H1 (cell line): ENCODE data around the gene PRIMPOL. TPM values are rescaled to one million over a fixed set of nuclear protein-coding genes. Genes with fewer than 3 reads are reported as not detected.

Source experiments
- CTCF ChIA-PET: fragments of 300-600 bp; sonication (Branson Sonifier 250); formaldehyde crosslinking; loops from one replicate; lab custom pipeline; 2021; ENCODE audit not compliant: partially characterized antibody; lab: Charles Lee
- POLR2A ChIA-PET: fragments of 300-600 bp; sonication (Branson Sonifier 250); formaldehyde crosslinking; loops from one replicate; lab custom pipeline; 2021; ENCODE audit warnings: inconsistent platforms; ENCODE audit not compliant: partially characterized antibody; lab: Charles Lee
- DNase-seq, 2 experiments: peaks; one replicate each; pipeline versions ENCODE4 v3.0.0 to v3.0.0-alpha.2; 2010 to 2022; ENCODE audit warnings: low spot score in 2 of 2, low read depth in 1 of 2, mixed read lengths in 1 of 2
- FAIRE-seq: peaks from 2 replicates; lab custom pipeline; 2011; peaks lifted over from hg19 to GRCh38; lab: Jason Lieb, UNC
- H2AFZ ChIP-seq: 2 replicates; pipeline ENCODE4 v1.8.1; 2012; ENCODE audit warnings: low read length, inconsistent platforms
- H2AK5ac ChIP-seq: 2 replicates; pipeline ENCODE4 v1.6.1; 2013; ENCODE audit warnings: low read depth, low read length
- H2BK120ac ChIP-seq: replicated peaks from 2 replicates; pipeline ENCODE3; 2013; ENCODE audit warnings: low read depth, low read length, inconsistent platforms
- H2BK12ac ChIP-seq: 2 replicates; pipeline ENCODE4 v1.6.1; 2013; ENCODE audit warnings: low read depth, low read length
- H2BK15ac ChIP-seq: 2 replicates; pipeline ENCODE4 v1.6.1; 2013; ENCODE audit warnings: low read length
- H2BK20ac ChIP-seq: 2 replicates; pipeline ENCODE4 v1.6.1; 2013; ENCODE audit warnings: low read length
- H2BK5ac ChIP-seq: 2 replicates; pipeline ENCODE4 v1.6.1; 2013; ENCODE audit warnings: low read depth, low read length
- H3K14ac ChIP-seq: 2 replicates; pipeline ENCODE4 v1.6.1; 2013; ENCODE audit warnings: inconsistent platforms; ENCODE audit not compliant: insufficient read length
- H3K18ac ChIP-seq: 2 replicates; pipeline ENCODE4 v1.6.1; 2013; ENCODE audit warnings: low read length; ENCODE audit errors: extremely low read depth
- H3K23ac ChIP-seq: 2 replicates; pipeline ENCODE4 v1.6.1; 2013; ENCODE audit warnings: inconsistent platforms; ENCODE audit not compliant: insufficient read length
- H3K23me2 ChIP-seq: 2 replicates; pipeline ENCODE4 v1.6.1; 2013; ENCODE audit warnings: low read depth, low read length
- H3K27ac ChIP-seq: 2 replicates; pipeline ENCODE4 v1.6.1; 2011; ENCODE audit warnings: low read depth, low read length, inconsistent platforms
- H3K27me3 ChIP-seq, 4 experiments: replicated peaks in 1 of 4; 1 replicate in 1 of 4; 2 replicates in 3 of 4; pipeline versions ENCODE4 v1.6.1 to v1.8.1; 2011 to 2013; ENCODE audit warnings: low read length in 3 of 4, mild to moderate bottlenecking in 3 of 4, inconsistent platforms in 2 of 4, mixed read lengths in 2 of 4, moderate library complexity in 1 of 4; ENCODE audit not compliant: control insufficient read depth in 3 of 4, insufficient read depth in 3 of 4; ENCODE audit errors: extremely low read depth in 1 of 4
- H3K36me3 ChIP-seq, 4 experiments: 2 replicates each; pipeline versions ENCODE4 v1.6.1 to v1.8.1; 2011 to 2013; ENCODE audit warnings: mild to moderate bottlenecking in 4 of 4, low read length in 3 of 4, moderate library complexity in 2 of 4, control low read depth in 1 of 4, inconsistent platforms in 1 of 4; ENCODE audit not compliant: insufficient read depth in 4 of 4, control insufficient read depth in 2 of 4
- H3K4ac ChIP-seq: replicated peaks from 2 replicates; pipeline ENCODE3; 2013; ENCODE audit warnings: low read length, low read depth, mixed read lengths, inconsistent platforms; ENCODE audit not compliant: insufficient read length
- H3K4me1 ChIP-seq, 4 experiments: replicated peaks in 1 of 4; 1 replicate in 1 of 4; 2 replicates in 3 of 4; pipeline versions ENCODE4 v1.6.1 to v1.8.1; 2011 to 2013; ENCODE audit warnings: low read length in 3 of 4, inconsistent platforms in 2 of 4, mixed read lengths in 1 of 4; ENCODE audit not compliant: insufficient read depth in 4 of 4, control insufficient read depth in 3 of 4
- H3K4me2 ChIP-seq, 2 experiments: 2 replicates each; pipeline versions ENCODE4 v1.6.1 to v1.8.1; 2011 to 2013; ENCODE audit warnings: low read depth in 2 of 2, low read length in 2 of 2, control low read depth in 1 of 2, inconsistent platforms in 1 of 2, mild to moderate bottlenecking in 1 of 2; ENCODE audit not compliant: insufficient read depth in 1 of 2
- H3K4me3 ChIP-seq, 4 experiments: fragments of 200-600, 300-600 bp in 1 of 4; sonication (generic), shearing (Covaris generic), sonication (Bioruptor Twin) in 1 of 4; 2 replicates each; pipeline versions ENCODE4 v1.5.1 to v1.8.1; 2011 to 2016; ENCODE audit warnings: low read length in 4 of 4, low read depth in 3 of 4, control low read depth in 2 of 4, inconsistent platforms in 2 of 4, mild to moderate bottlenecking in 2 of 4, mixed read lengths in 1 of 4, moderate library complexity in 1 of 4; ENCODE audit not compliant: insufficient read depth in 2 of 4; ENCODE audit errors: extremely low read depth in 1 of 4
- H3K56ac ChIP-seq: replicated peaks from 2 replicates; pipeline ENCODE3; 2013; ENCODE audit warnings: low read depth, mild to moderate bottlenecking, mixed read lengths, low read length, inconsistent platforms; ENCODE audit not compliant: insufficient read length
- H3K79me1 ChIP-seq: 2 replicates; pipeline ENCODE4 v1.6.1; 2013; ENCODE audit warnings: low read depth, low read length, control low read depth
- H3K79me2 ChIP-seq, 2 experiments: 2 replicates each; pipeline versions ENCODE4 v1.6.1 to v1.8.1; 2012 to 2013; ENCODE audit warnings: low read length in 2 of 2, mild to moderate bottlenecking in 2 of 2, inconsistent platforms in 1 of 2; ENCODE audit not compliant: insufficient read depth in 2 of 2, control insufficient read depth in 1 of 2
- H3K9ac ChIP-seq, 4 experiments: replicated peaks in 1 of 4; 1 replicate in 1 of 4; 2 replicates in 3 of 4; pipeline versions ENCODE4 v1.6.1 to v1.8.1; 2011 to 2013; ENCODE audit warnings: low read depth in 3 of 4, low read length in 3 of 4, control low read depth in 2 of 4, mild to moderate bottlenecking in 2 of 4, moderate library complexity in 2 of 4, inconsistent platforms in 1 of 4; ENCODE audit errors: extremely low read depth in 1 of 4
- H3K9me3 ChIP-seq, 2 experiments: 2 replicates each; pipeline versions ENCODE4 v1.6.1 to v1.8.1; 2012 to 2013; ENCODE audit warnings: mild to moderate bottlenecking in 2 of 2, moderate library complexity in 2 of 2, control low read depth in 1 of 2, inconsistent platforms in 1 of 2, low read depth in 1 of 2, low read length in 1 of 2, mixed read lengths in 1 of 2; ENCODE audit not compliant: insufficient read depth in 2 of 2
- H4K20me1 ChIP-seq, 2 experiments: replicated peaks in 1 of 2; 2 replicates each; pipeline versions ENCODE3 to v1.8.1; 2011 to 2013; ENCODE audit warnings: inconsistent platforms in 2 of 2, low read length in 2 of 2, mild to moderate bottlenecking in 1 of 2; ENCODE audit not compliant: insufficient read depth in 2 of 2, control insufficient read depth in 1 of 2
- H4K5ac ChIP-seq: 2 replicates; pipeline ENCODE4 v1.6.1; 2013; ENCODE audit warnings: low read length, low read depth, mixed read lengths, inconsistent platforms; ENCODE audit not compliant: insufficient read length
- H4K8ac ChIP-seq: 2 replicates; pipeline ENCODE4 v1.8.0; 2013; ENCODE audit warnings: mild to moderate bottlenecking, moderate library complexity, low read length, inconsistent platforms; ENCODE audit not compliant: insufficient read depth; ENCODE audit errors: extremely low read depth
- H4K91ac ChIP-seq: replicated peaks from 2 replicates; pipeline ENCODE3; 2013; ENCODE audit warnings: low read length, mixed read lengths, inconsistent platforms; ENCODE audit not compliant: insufficient read length
- BRCA1 ChIP-seq: IDR thresholded peaks from 2 replicates; pipeline ENCODE4 v1.6.1; 2012; ENCODE audit warnings: low read depth, low read length, improper control_type of control experiment
- CEBPB ChIP-seq: IDR thresholded peaks from 2 replicates; pipeline ENCODE4 v1.6.1; 2012; ENCODE audit warnings: low read depth, low read length
- CHD2 ChIP-seq: IDR thresholded peaks from 2 replicates; pipeline ENCODE4 v1.6.1; 2012; ENCODE audit warnings: low read length, improper control_type of control experiment
- HDAC6 ChIP-seq: IDR thresholded peaks from one replicate; pipeline ENCODE4 v1.7.1; 2012; ENCODE audit warnings: low read depth, mild to moderate bottlenecking, inconsistent platforms, low read length, moderate library complexity
- JUND ChIP-seq: IDR thresholded peaks from 2 replicates; pipeline ENCODE4 v1.6.1; 2011; ENCODE audit warnings: mild to moderate bottlenecking, improper control_type of control experiment, low read length
- KDM4A ChIP-seq: IDR thresholded peaks from one replicate; pipeline ENCODE4 v1.7.1; 2012; ENCODE audit warnings: low read depth, mild to moderate bottlenecking, moderate library complexity, low read length, inconsistent platforms; ENCODE audit not compliant: severe bottlenecking
- MAFK ChIP-seq: IDR thresholded peaks from 2 replicates; pipeline ENCODE4 v1.6.1; 2012; ENCODE audit warnings: low read depth, mild to moderate bottlenecking, improper control_type of control experiment, low read length
- NANOG ChIP-seq: IDR thresholded peaks from 2 replicates; pipeline ENCODE4 v1.6.1; 2011; ENCODE audit warnings: low read length, low read depth, mild to moderate bottlenecking, inconsistent platforms; ENCODE audit not compliant: insufficient read depth, poor library complexity, severe bottlenecking
- RBBP5 ChIP-seq: IDR thresholded peaks from 2 replicates; pipeline ENCODE4 v1.7.1; 2012; ENCODE audit warnings: low read depth, mild to moderate bottlenecking, inconsistent platforms, low read length, moderate library complexity, borderline replicate concordance
- SAP30 ChIP-seq: fragments of 300-600 bp; sonication (generic); IDR thresholded peaks from 2 replicates; pipeline ENCODE4 v1.7.1; 2012; ENCODE audit warnings: low read length, moderate library complexity, mild to moderate bottlenecking, inconsistent platforms; ENCODE audit not compliant: insufficient read depth, insufficient replicate concordance
- SIX5 ChIP-seq: IDR thresholded peaks from 2 replicates; pipeline ENCODE4 v1.6.1; 2011; ENCODE audit warnings: mild to moderate bottlenecking, low read depth, low read length
- SRF ChIP-seq: IDR thresholded peaks from 2 replicates; pipeline ENCODE4 v1.6.1; 2011; ENCODE audit warnings: mild to moderate bottlenecking, low read depth, low read length, moderate library complexity
- WGBS, 2 experiments: shearing (Covaris generic) in 1 of 2; methylation state at CpG; one replicate each; pipeline versions ENCODE4 v1.1.6 to v1.1.7; 2013 to 2015; ENCODE audit warnings: low lambda C conversion rate in 2 of 2, mixed read lengths in 2 of 2, inconsistent platforms in 1 of 2, low coverage in 1 of 2, missing lambda C conversion rate in 1 of 2; ENCODE audit not compliant: insufficient replicate concordance in 2 of 2, insufficient coverage in 1 of 2, insufficient read length in 1 of 2; ENCODE audit errors: extremely low coverage in 1 of 2, missing lambda C conversion rate in 1 of 2; 5-methylcytosine and 5-hydroxymethylcytosine counted together
- polyA plus RNA-seq, 7 experiments: library from polyadenylated mRNA; depleted of rRNA in 3 of 7; stranded (reverse) in 5 of 7; unstranded in 2 of 7; fragments of >200 nt in 5 of 7; fragments of 200-250 nt in 2 of 7; gene quantifications; 1 replicate in 5 of 7; 2 replicates in 1 of 7; 4 replicates in 1 of 7; pipeline versions ENCODE4 v1.2.1 to v1.2.3, GENCODE V29; 2011 to 2013; ENCODE audit warnings: missing spikeins in 2 of 7, mixed read lengths in 2 of 7
- total RNA-seq: library from RNA; stranded (reverse); fragmentation: NEBNext Ultra II Directional; extraction: Animal tissue kit (Norgen Biotek cat#: 25700); gene quantifications from 2 replicates; pipeline ENCODE4 v1.2.1, GENCODE V29; 2021
- TF ChIP-seq, protein P1 (sequence below): IDR thresholded peaks from 2 replicates; pipeline ENCODE4 v1.6.1; 2012; ENCODE audit warnings: low read length, inconsistent platforms

The PRIMPOL gene
- total and polyA plus RNA-seq, 2 of the 8 experiments (the other 6 are each of a cell fraction or from before 2014, with no cell fraction given): 4.4 to 6.7 TPM

DNA sequence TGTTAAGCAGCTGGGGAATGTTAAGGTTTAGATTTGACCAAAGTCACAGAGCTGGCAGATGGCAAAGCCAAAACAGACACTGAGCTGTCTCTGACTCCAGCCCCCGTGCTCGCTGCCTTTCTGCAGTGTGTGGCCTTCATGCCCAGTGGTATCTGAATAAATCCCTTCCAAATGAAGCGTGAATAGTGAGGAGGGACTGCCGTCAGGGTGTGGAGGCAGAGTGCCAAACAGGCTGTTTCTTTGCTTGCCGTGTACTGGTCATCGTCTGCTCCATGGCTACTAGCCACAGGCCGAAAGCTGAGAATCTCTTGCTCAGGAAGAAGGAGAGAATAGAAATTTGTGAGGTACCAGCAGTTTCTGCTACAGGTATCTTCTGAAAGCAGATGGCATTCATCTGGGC lies 19.7 kb downstream of the PRIMPOL start:
- H2BK120ac ChIP-seq: no peak overlapping the region
- H2BK12ac ChIP-seq: no peak overlapping the region
- DNase-seq (no peak), FAIRE-seq (no peak)
- no peak overlapping the region for H4K5ac ChIP-seq
- no peaks in the 10 kb centered on the region for H3K27me3 ChIP-seq
- no peak overlapping the region for H3K14ac ChIP-seq
- H3K9ac ChIP-seq: peak overlapping the region in 1 of 4 experiments; percentile 21; a peak in 2 of 7 replicates
- no peak overlapping the region for H2BK20ac ChIP-seq
- H2BK5ac ChIP-seq: no peak overlapping the region
- no peak overlapping the region for H3K4ac ChIP-seq
- H3K4me1 ChIP-seq: no peaks in the 10 kb centered on the region
- H2AK5ac ChIP-seq: no peak overlapping the region
- WGBS, 2 experiments: 88% methylated on average over 7 of the region's 7 CpGs; no CpG with 5 or more reads in 1 of the 2 experiments
- H3K18ac ChIP-seq: no peak overlapping the region
- H3K56ac ChIP-seq: no peak overlapping the region
- no peaks in the 10 kb centered on the region for H4K20me1 ChIP-seq
- no peak overlapping the region for H3K27ac ChIP-seq
- no peaks in the 10 kb centered on the region for H3K79me2 ChIP-seq
- no peak overlapping the region for H4K8ac ChIP-seq
- H4K91ac ChIP-seq: no peak overlapping the region
- H3K36me3 ChIP-seq: no peaks in the 10 kb centered on the region; a peak in 1 of 8 replicates
- CTCF ChIA-PET: no interaction called here
- POLR2A ChIA-PET: interaction anchor here (1.2 kb wide), 1 partner anchor 24 kb away, joined by 3 read pairs; no protein-coding TSS in a partner anchor
- TF ChIP-seq BRCA1: no peak
- no peak for TF ChIP-seq SIX5
- no peak for TF ChIP-seq HDAC6
- TF ChIP-seq MAFK: no peak
- no peak for TF ChIP-seq KDM4A
- TF ChIP-seq JUND: no peak
- TF ChIP-seq SAP30: no peak
- no peak for TF ChIP-seq CEBPB
- TF ChIP-seq, protein P1, sequence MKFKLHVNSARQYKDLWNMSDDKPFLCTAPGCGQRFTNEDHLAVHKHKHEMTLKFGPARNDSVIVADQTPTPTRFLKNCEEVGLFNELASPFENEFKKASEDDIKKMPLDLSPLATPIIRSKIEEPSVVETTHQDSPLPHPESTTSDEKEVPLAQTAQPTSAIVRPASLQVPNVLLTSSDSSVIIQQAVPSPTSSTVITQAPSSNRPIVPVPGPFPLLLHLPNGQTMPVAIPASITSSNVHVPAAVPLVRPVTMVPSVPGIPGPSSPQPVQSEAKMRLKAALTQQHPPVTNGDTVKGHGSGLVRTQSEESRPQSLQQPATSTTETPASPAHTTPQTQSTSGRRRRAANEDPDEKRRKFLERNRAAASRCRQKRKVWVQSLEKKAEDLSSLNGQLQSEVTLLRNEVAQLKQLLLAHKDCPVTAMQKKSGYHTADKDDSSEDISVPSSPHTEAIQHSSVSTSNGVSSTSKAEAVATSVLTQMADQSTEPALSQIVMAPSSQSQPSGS: no peak
- TF ChIP-seq RBBP5: no peak
- TF ChIP-seq NANOG: no peak
- no peak for TF ChIP-seq CHD2
- TF ChIP-seq SRF: no peak
- H2BK15ac ChIP-seq: no peak overlapping the region
- no peaks in the 10 kb centered on the region for H3K79me1 ChIP-seq
- H2AFZ ChIP-seq: no peak overlapping the region
- H3K9me3 ChIP-seq: no peaks in the 10 kb centered on the region
- H3K4me3 ChIP-seq: no peak overlapping the region
- H3K4me2 ChIP-seq: no peak overlapping the region
- no peaks in the 10 kb centered on the region for H3K23me2 ChIP-seq
- no peak overlapping the region for H3K23ac ChIP-seq
